SK-N-SH (cell line): Measurements from ENCODE around the gene MDK. TPM values are rescaled to one million over a fixed set of nuclear protein-coding genes. Genes with fewer than 3 reads are reported as not detected.

Experiments used
- CTCF ChIA-PET: fragments of 300-600, 350-600 bp; formaldehyde crosslinking; extraction: SDS; loops from one replicate; lab custom pipeline; 2021; lab: Yijun Ruan, JAX
- POLR2A ChIA-PET: fragments of 350-600 bp; sonication (Branson Sonifier 250); formaldehyde crosslinking; extraction: SDS; loops from one replicate; lab custom pipeline; 2020; ENCODE audit warnings: antibody characterized with exemption, inconsistent platforms; lab: Yijun Ruan, JAX
- DNase-seq: peaks from one replicate; pipeline ENCODE4 v3.0.0; 2012
- H2AFZ ChIP-seq: fragments of 200-600 bp; sonication (generic); 2 replicates; pipeline ENCODE4 v1.8.1; 2016; ENCODE audit warnings: antibody characterized with exemption, mild to moderate bottlenecking, low read depth
- H3F3A ChIP-seq: fragments of 200-600 bp; sonication (generic); replicated peaks from 2 replicates; pipeline ENCODE3; 2016; ENCODE audit warnings: antibody characterized with exemption, mild to moderate bottlenecking; ENCODE audit not compliant: insufficient read depth
- H3K27ac ChIP-seq, 2 experiments: fragments of 200-500 bp in 1 of 2; fragments of 200-600 bp in 1 of 2; sonication (Bioruptor generic) in 1 of 2; sonication (generic), shearing (Covaris generic) in 1 of 2; 2 replicates each; pipeline versions ENCODE4 v1.5.1 to v1.6.1; 2014 to 2016; ENCODE audit warnings: low read depth in 2 of 2, inconsistent platforms in 1 of 2, low read length in 1 of 2, mild to moderate bottlenecking in 1 of 2, mixed read lengths in 1 of 2
- H3K27me3 ChIP-seq: fragments of 200-600 bp; sonication (generic), shearing (Covaris generic); 2 replicates; pipeline ENCODE4 v1.6.1; 2016; ENCODE audit warnings: mixed run types; ENCODE audit not compliant: insufficient read depth
- H3K36me3 ChIP-seq, 2 experiments: fragments of 200-500 bp in 1 of 2; fragments of 200-600 bp in 1 of 2; sonication (Bioruptor generic) in 1 of 2; sonication (generic) in 1 of 2; replicated peaks in 1 of 2; 2 replicates each; pipeline versions ENCODE3 to v1.5.1; 2014 to 2016; ENCODE audit warnings: low read length in 1 of 2, mild to moderate bottlenecking in 1 of 2; ENCODE audit not compliant: insufficient read depth in 2 of 2, control insufficient read depth in 1 of 2
- H3K4me1 ChIP-seq, 2 experiments: fragments of 200-500 bp in 1 of 2; fragments of 200-600 bp in 1 of 2; sonication (Bioruptor generic) in 1 of 2; sonication (generic), shearing (Covaris generic) in 1 of 2; 2 replicates each; pipeline versions ENCODE4 v1.5.1 to v1.6.1; 2014 to 2016; ENCODE audit warnings: low read depth in 1 of 2, low read length in 1 of 2, mixed run types in 1 of 2; ENCODE audit not compliant: insufficient read depth in 2 of 2, control insufficient read depth in 1 of 2
- H3K4me2 ChIP-seq: fragments of 200-600 bp; sonication (generic), shearing (Covaris generic); 2 replicates; pipeline ENCODE4 v1.6.1; 2017; ENCODE audit warnings: mixed run types
- H3K4me3 ChIP-seq, 2 experiments: fragments of 200-500 bp in 1 of 2; fragments of 200-600 bp in 1 of 2; sonication (Bioruptor generic) in 1 of 2; sonication (generic), shearing (Covaris generic) in 1 of 2; 2 replicates each; pipeline versions ENCODE4 v1.5.1 to v1.8.1; 2014 to 2016; ENCODE audit warnings: low read depth in 2 of 2, inconsistent platforms in 1 of 2, low read length in 1 of 2, mild to moderate bottlenecking in 1 of 2, mixed read lengths in 1 of 2, moderate library complexity in 1 of 2
- H3K79me2 ChIP-seq: fragments of 200-600 bp; sonication (generic); 2 replicates; pipeline ENCODE4 v1.8.1; 2017; ENCODE audit warnings: mild to moderate bottlenecking; ENCODE audit not compliant: insufficient read depth
- H3K9ac ChIP-seq: fragments of 200-600 bp; sonication (generic); 2 replicates; pipeline ENCODE4 v1.6.1; 2017; ENCODE audit warnings: mixed run types
- H3K9me2 ChIP-seq: fragments of 200-600 bp; sonication (generic); 2 replicates; pipeline ENCODE4 v1.6.1; 2017; ENCODE audit warnings: mixed run types
- H3K9me3 ChIP-seq: fragments of 200-600 bp; sonication (generic); 2 replicates; pipeline ENCODE4 v1.6.1; 2017; ENCODE audit warnings: mixed run types, mild to moderate bottlenecking, moderate library complexity
- H4K20me1 ChIP-seq: fragments of 200-600 bp; sonication (generic); 2 replicates; pipeline ENCODE4 v1.6.1; 2017; ENCODE audit warnings: mild to moderate bottlenecking, mixed run types; ENCODE audit not compliant: insufficient read depth
- CTCF ChIP-seq: fragments of 200-600 bp; sonication (generic); IDR thresholded peaks from 2 replicates; pipeline ENCODE4 v1.6.1; 2017; ENCODE audit warnings: antibody characterized with exemption, mild to moderate bottlenecking, moderate library complexity
- EZH2phosphoT487 ChIP-seq: fragments of 200-600 bp; sonication (generic); IDR thresholded peaks from 2 replicates; pipeline ENCODE4 v1.6.1; 2017; ENCODE audit warnings: low read depth, mixed run types, mild to moderate bottlenecking, antibody characterized with exemption, moderate library complexity, borderline replicate concordance
- FOXM1 ChIP-seq: IDR thresholded peaks from 2 replicates; pipeline ENCODE4 v1.4.0; 2012; ENCODE audit warnings: low read depth, mild to moderate bottlenecking
- GABPA ChIP-seq: IDR thresholded peaks from 2 replicates; pipeline ENCODE4 v1.4.0; 2012; ENCODE audit warnings: low read depth, mild to moderate bottlenecking
- JUND ChIP-seq: IDR thresholded peaks from 2 replicates; pipeline ENCODE4 v1.4.0; 2012
- MXI1 ChIP-seq: IDR thresholded peaks from 2 replicates; pipeline ENCODE4 v1.6.1; 2012; ENCODE audit warnings: mild to moderate bottlenecking, low read depth, low read length, improper control_type of control experiment
- NRF1 ChIP-seq: IDR thresholded peaks from 2 replicates; pipeline ENCODE4 v1.6.1; 2012; ENCODE audit warnings: low read depth, mild to moderate bottlenecking, low read length
- PBX3 ChIP-seq: IDR thresholded peaks from 2 replicates; pipeline ENCODE4; 2012
- RAD21 ChIP-seq: IDR thresholded peaks from 2 replicates; pipeline ENCODE4 v1.6.1; 2012; ENCODE audit warnings: mild to moderate bottlenecking, low read length
- RCOR1 ChIP-seq: fragments of 150-350 bp; IDR thresholded peaks from 2 replicates; pipeline ENCODE4 v1.6.1; 2017; ENCODE audit warnings: antibody characterized with exemption, low read length
- SIN3A ChIP-seq: IDR thresholded peaks from 2 replicates; pipeline ENCODE4 v1.6.1; 2012; ENCODE audit warnings: low read depth, mild to moderate bottlenecking, low read length, moderate library complexity, borderline replicate concordance
- USF1 ChIP-seq: IDR thresholded peaks from 2 replicates; pipeline ENCODE4 v1.4.0; 2012; ENCODE audit warnings: low read depth, borderline replicate concordance
- ZBTB33 ChIP-seq: IDR thresholded peaks from 2 replicates; pipeline ENCODE4 v1.4.0; 2012; ENCODE audit warnings: low read depth, borderline replicate concordance
- WGBS: methylation state at CpG from one replicate; pipeline ENCODE4 v1.1.6; 2017; ENCODE audit warnings: low lambda C conversion rate; 5-methylcytosine and 5-hydroxymethylcytosine counted together
- polyA plus RNA-seq, 3 experiments: library from polyadenylated mRNA; depleted of rRNA; stranded (reverse); fragments of >200 nt; gene quantifications; 2 replicates each; pipeline ENCODE4 v1.2.3, GENCODE V29; 2012

MDK gene
- polyA plus RNA-seq, 1 of the 3 experiments (the other 2 are of a cell fraction) = 2,395 TPM

- H3K9ac ChIP-seq = no peak overlapping the region
- no peak for TF ChIP-seq PBX3
- TF ChIP-seq CTCF = no peak
- no peak for TF ChIP-seq RAD21
- TF ChIP-seq ZBTB33 = no peak
- no peak for TF ChIP-seq GABPA
- TF ChIP-seq USF1 = no peak
- no peak for TF ChIP-seq EZH2phosphoT487
- no peak for TF ChIP-seq SIN3A
- TF ChIP-seq RCOR1 = no peak
- no peak for TF ChIP-seq FOXM1
- TF ChIP-seq JUND = no peak
- TF ChIP-seq MXI1 = no peak
- no peak for TF ChIP-seq NRF1
- TF ChIP-seq, all 33 proteins: peak for 0
- ChIA-PET CTCF (interaction anchor here (0.6 to 1.3 kb wide), 3 partner anchors 22 to 100 kb away, joined by 3 read pairs; no protein-coding TSS in a partner anchor), POLR2A (no interaction called here)
- DNase-seq = no peak
- Histone ChIP-seq H3K4me1 (peaks cover 8 to 11% of the 10 kb centered on the region in 2 experiments; a peak in 2 of 4 replicates), H4K20me1 (no peaks in the 10 kb centered on the region), H3F3A (no peaks in the 10 kb centered on the region), H3K4me3 (no peak overlapping the region), H3K36me3 (peaks cover 35 to 37% of the 10 kb centered on the region in 2 experiments), H3K9me2 (no peaks in the 10 kb centered on the region), H3K79me2 (no peaks in the 10 kb centered on the region), H3K27me3 (no peaks in the 10 kb centered on the region), H3K27ac (peak overlapping the region; percentile 5 to 39; a peak in 2 of 4 replicates), H3K9me3 (no peaks in the 10 kb centered on the region), H2AFZ (no peak overlapping the region), H3K4me2 (no peak overlapping the region)
- WGBS = 84% methylated on average over 3 of the region's 3 CpGs
Measured at GRCh38 chr11:46429717-46430116, 48.2 kb downstream of the MDK start.
